Ishikawa (cell line): ENCODE measurements around the gene GPR32.

Experiments used
- CEBPB ChIP-seq: IDR thresholded peaks from 2 replicates; pipeline ENCODE4 v1.6.1; 2012
- CREB1 ChIP-seq: IDR thresholded peaks from 2 replicates; pipeline ENCODE4 v1.6.1; 2012; ENCODE audit warnings: low read depth
- EP300 ChIP-seq: IDR thresholded peaks from 2 replicates; pipeline ENCODE4 v1.6.1; 2012; ENCODE audit warnings: borderline replicate concordance
- NFIC ChIP-seq: IDR thresholded peaks from 2 replicates; pipeline ENCODE4 v1.6.1; 2012
- RAD21 ChIP-seq: IDR thresholded peaks from 2 replicates; pipeline ENCODE4 v1.6.1; 2012; ENCODE audit warnings: low read depth
- REST ChIP-seq: IDR thresholded peaks from 2 replicates; pipeline ENCODE4 v1.6.1; 2012; ENCODE audit warnings: low read depth, mild to moderate bottlenecking
- TAF1 ChIP-seq: IDR thresholded peaks from 2 replicates; pipeline ENCODE4 v1.6.1; 2012; ENCODE audit warnings: low read depth, mild to moderate bottlenecking
- TCF12 ChIP-seq: IDR thresholded peaks from 2 replicates; pipeline ENCODE4 v1.6.1; 2012; ENCODE audit warnings: low read depth
- TEAD4 ChIP-seq: IDR thresholded peaks from 2 replicates; pipeline ENCODE4 v1.6.1; 2012
- YY1 ChIP-seq: IDR thresholded peaks from 2 replicates; pipeline ENCODE4 v1.6.1; 2012; ENCODE audit warnings: low read depth
- TF ChIP-seq, protein P1 (sequence below): IDR thresholded peaks from 2 replicates; pipeline ENCODE4 v1.6.1; 2012

GRCh38 chr19:50777261-50777660 is 7.0 kb downstream of the GPR32 start:
- TF ChIP-seq RAD21 (no peak), REST (no peak), CEBPB (no peak), EP300 (no peak), NFIC (no peak), CREB1 (no peak), TEAD4 (no peak), YY1 (no peak), TAF1 (no peak), TCF12 (no peak)
- TF ChIP-seq, protein P1, sequence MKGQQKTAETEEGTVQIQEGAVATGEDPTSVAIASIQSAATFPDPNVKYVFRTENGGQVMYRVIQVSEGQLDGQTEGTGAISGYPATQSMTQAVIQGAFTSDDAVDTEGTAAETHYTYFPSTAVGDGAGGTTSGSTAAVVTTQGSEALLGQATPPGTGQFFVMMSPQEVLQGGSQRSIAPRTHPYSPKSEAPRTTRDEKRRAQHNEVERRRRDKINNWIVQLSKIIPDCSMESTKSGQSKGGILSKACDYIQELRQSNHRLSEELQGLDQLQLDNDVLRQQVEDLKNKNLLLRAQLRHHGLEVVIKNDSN: no peak
